Brain microvascular endothelial cell (primary cell): ENCODE measurements around the gene KCNN3.

Experiments used
- DNase-seq: peaks from one replicate; pipeline ENCODE4 v3.0.0-alpha.2; 2020
- H3K27ac ChIP-seq: fragments of 250-450 bp; sonication (Bioruptor Pico); 2 replicates; pipeline ENCODE4 v1.5.1; 2020; ENCODE audit warnings: mild to moderate bottlenecking, moderate library complexity
- H3K27me3 ChIP-seq: fragments of 250-450 bp; sonication (Bioruptor Pico); replicated peaks from 2 replicates; pipeline ENCODE4 v1.5.1; 2020; ENCODE audit warnings: mild to moderate bottlenecking
- H3K36me3 ChIP-seq: fragments of 250-450 bp; sonication (Bioruptor Pico); replicated peaks from 2 replicates; pipeline ENCODE4 v1.5.1; 2020; ENCODE audit warnings: mild to moderate bottlenecking
- H3K4me3 ChIP-seq: 2 replicates; pipeline ENCODE4 v1.5.1; 2011; ENCODE audit warnings: low read depth, mild to moderate bottlenecking, control low read depth, low read length, moderate library complexity
- in situ Hi-C: cut with HindIII; loops from 2 replicates; pipeline ENCODE4 v1.10.0; 2017; ENCODE audit warnings: low sequenced_read_pairs, low pct_ligation_motif_present
- TF ChIP-seq, protein P1 (sequence below): IDR thresholded peaks from 2 replicates; pipeline ENCODE4 v1.5.1; 2011; ENCODE audit warnings: low read depth, mild to moderate bottlenecking, moderate library complexity, low read length, control low read depth, inconsistent platforms; ENCODE audit errors: missing control alignments

The KCNN3 gene

DNA sequence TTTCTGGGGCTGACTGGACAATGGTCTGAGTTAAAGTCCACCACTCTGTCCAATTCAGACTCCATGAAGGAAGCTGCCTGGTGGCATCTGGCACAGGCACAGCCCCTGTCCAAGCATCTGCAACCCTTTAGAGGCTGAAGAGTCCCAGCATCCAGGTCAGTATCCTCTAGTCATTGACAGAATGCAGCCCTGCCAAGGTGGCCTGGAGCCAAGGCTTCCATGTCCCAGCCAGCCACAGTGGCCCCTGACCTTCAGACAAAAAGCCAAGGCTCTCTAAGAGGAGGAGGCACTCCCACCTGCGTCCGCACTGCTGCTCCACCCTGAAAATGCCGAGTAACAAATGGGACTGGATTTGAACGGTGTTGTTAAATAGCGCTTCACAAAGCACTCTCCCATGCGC, 49.4 kb downstream of the KCNN3 start:
- no peak overlapping the region for H3K4me3 ChIP-seq
- H3K27me3 ChIP-seq: no peaks in the 10 kb centered on the region
- DNase-seq: no peak
- in situ Hi-C loops: no loop called here
- H3K27ac ChIP-seq: no peak overlapping the region
- H3K36me3 ChIP-seq: no peaks in the 10 kb centered on the region
- TF ChIP-seq, protein P1, sequence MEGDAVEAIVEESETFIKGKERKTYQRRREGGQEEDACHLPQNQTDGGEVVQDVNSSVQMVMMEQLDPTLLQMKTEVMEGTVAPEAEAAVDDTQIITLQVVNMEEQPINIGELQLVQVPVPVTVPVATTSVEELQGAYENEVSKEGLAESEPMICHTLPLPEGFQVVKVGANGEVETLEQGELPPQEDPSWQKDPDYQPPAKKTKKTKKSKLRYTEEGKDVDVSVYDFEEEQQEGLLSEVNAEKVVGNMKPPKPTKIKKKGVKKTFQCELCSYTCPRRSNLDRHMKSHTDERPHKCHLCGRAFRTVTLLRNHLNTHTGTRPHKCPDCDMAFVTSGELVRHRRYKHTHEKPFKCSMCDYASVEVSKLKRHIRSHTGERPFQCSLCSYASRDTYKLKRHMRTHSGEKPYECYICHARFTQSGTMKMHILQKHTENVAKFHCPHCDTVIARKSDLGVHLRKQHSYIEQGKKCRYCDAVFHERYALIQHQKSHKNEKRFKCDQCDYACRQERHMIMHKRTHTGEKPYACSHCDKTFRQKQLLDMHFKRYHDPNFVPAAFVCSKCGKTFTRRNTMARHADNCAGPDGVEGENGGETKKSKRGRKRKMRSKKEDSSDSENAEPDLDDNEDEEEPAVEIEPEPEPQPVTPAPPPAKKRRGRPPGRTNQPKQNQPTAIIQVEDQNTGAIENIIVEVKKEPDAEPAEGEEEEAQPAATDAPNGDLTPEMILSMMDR: no peak

DNA sequence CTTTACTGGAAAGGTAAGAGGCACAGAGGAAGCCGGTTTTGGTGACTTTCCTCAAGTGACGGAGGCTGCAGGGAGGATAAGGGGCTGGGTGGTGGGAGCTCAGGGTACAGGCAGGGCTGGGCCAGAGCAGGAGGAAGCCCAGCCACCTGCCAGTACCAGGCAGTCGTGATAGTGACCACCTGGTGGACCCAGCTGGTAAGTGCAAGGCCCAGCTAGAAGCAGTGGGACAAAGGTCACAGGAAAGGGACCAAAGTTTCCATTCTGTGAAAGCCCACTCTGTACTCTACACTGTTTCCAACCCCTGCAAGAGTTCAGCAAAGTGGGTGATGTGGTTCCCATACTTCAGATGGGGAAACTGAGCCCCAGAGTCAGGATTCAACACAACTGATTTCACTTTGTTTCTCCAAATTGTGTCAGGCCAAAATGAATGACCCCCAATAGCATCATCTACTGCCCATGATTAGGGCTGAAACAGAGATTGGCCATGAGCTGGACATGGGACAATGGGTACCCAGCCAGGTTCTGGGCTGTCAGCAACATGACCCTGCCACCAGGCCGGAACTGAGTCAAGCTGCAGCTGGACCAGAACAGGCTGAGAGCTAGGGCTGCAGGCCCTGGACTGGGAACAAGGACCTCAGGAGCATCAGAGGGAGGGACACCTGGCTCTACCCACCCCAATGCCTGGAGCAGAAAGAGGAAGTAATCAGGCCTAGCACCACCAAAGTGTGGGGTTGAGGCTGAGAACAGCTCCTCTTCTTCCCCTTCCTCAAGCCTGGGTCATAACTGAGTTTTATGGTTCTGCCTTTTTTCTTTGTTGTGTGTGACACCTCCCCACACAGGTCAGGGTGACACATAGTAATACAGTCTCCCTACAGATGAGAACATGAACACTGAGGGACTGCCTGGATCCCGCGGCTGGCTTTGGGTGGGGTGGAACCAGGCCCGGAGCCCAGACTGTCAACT, 50.2 kb downstream of the KCNN3 start:
- TF ChIP-seq, protein P1: peak; percentile 69
- Histone ChIP-seq H3K27ac (no peak overlapping the region), H3K27me3 (no peaks in the 10 kb centered on the region), H3K36me3 (no peaks in the 10 kb centered on the region), H3K4me3 (no peak overlapping the region)
- in situ Hi-C loops: no loop called here
- DNase-seq: no peak

DNA sequence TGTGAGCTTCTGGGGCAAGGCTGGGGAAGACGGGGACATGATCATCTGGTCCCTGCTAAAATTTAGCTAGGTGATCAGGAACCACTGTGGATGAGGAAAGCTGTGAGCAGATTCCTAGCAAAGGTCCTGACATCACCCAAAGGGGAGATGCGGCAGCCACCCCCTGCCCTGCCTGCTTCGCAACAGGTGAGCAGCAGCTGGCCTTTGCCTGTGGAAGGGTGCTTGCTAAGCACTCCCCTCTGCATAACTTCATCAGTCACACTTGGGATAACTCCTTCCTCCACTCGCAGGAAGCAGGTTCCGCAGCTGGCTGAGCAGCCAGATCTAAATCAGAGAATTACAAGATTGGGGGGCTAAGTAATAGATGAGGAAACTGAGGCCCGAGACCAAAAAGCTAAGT, 51.2 kb downstream of the KCNN3 start:
- H3K4me3 ChIP-seq: no peak overlapping the region
- TF ChIP-seq, protein P1: no peak
- no peaks in the 10 kb centered on the region for H3K36me3 ChIP-seq
- H3K27me3 ChIP-seq: no peaks in the 10 kb centered on the region
- H3K27ac ChIP-seq: no peak overlapping the region
- in situ Hi-C loops: no loop called here
- DNase-seq: no peak

DNA sequence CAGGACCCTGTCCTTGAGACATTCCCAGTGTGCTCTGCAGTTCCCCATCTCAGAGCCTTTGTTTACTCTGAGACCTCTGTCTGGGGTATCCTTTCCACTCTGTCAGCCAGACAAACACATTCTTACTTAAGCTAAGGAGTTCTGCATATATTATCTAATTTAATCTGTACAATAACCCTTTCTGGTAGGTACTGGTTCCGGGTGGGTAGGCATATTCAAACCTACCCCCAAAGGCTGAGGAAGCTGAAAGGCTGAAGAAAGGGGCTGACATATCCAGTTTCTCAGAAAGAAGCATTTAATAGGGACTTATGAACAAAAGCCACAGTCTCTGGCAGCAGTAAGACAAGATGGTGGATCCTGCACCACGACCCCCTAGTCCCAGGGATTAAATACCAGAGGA, 53.1 kb downstream of the KCNN3 start:
- DNase-seq: no peak
- in situ Hi-C loops: no loop called here
- H3K27me3 ChIP-seq: no peaks in the 10 kb centered on the region
- TF ChIP-seq, protein P1: no peak
- no peak overlapping the region for H3K27ac ChIP-seq
- no peaks in the 10 kb centered on the region for H3K36me3 ChIP-seq
- H3K4me3 ChIP-seq: no peak overlapping the region

DNA sequence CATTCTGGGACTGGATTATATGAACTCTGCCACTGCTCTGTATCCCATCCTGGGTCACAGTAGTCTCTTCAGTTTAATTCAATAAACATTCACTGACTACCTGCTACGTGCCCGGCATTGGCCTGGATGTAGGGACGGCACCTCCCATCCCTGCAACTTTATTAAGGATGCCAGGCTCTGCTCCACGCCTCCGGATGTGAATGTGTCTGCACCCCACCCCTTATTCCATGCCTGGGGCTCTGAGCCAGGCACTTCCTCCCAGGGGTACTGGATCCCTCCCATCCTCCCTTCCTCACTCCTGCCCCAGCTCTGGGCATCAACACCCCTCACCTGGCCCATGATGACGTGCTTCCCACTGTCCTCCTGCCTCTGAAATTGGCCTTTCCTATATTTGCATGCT, 53.7 kb downstream of the KCNN3 start:
- TF ChIP-seq, protein P1: no peak
- Histone ChIP-seq H3K27me3 (no peaks in the 10 kb centered on the region), H3K36me3 (no peaks in the 10 kb centered on the region), H3K27ac (no peak overlapping the region), H3K4me3 (no peak overlapping the region)
- in situ Hi-C loops: no loop called here
- DNase-seq: no peak
